IMR-90 (cell line): ENCODE data around the gene NRF1. TPM values are rescaled to one million over a fixed set of nuclear protein-coding genes. Genes with fewer than 3 reads are reported as not detected.

ENCODE experiments used
- ATAC-seq: fragments of 200-7000 bp; cut with Tn5 transposase; 2 replicates; pipeline ENCODE4 v1.9.1; 2020; ENCODE audit warnings: low read depth, mild to moderate bottlenecking, moderate library complexity
- BruUV-seq: library from RNA; stranded (reverse); fragments of 400-500 nt; replicated peaks from 2 replicates; lab custom pipeline; 2021; lab: Mats Ljungman, UMichigan
- CTCF ChIA-PET: fragments of 300-600 bp; formaldehyde crosslinking; extraction: SDS; loops from one replicate; lab custom pipeline; 2021; ENCODE audit warnings: antibody characterized with exemption; lab: Yijun Ruan, JAX
- POLR2A ChIA-PET: fragments of 300-600 bp; sonication (Branson Sonifier 250); formaldehyde crosslinking; loops from one replicate; lab custom pipeline; 2022; ENCODE audit warnings: antibody characterized with exemption; ENCODE audit not compliant: unreplicated experiment; lab: Charles Lee
- DNase-seq: peaks from one replicate; pipeline ENCODE4 v3.0.0; 2013
- H2AFZ ChIP-seq: replicated peaks from 2 replicates; pipeline ENCODE3; 2013; ENCODE audit warnings: low read length, mild to moderate bottlenecking; ENCODE audit not compliant: poor library complexity
- H2AK5ac ChIP-seq: 2 replicates; pipeline ENCODE4 v1.6.1; 2013; ENCODE audit warnings: low read depth, low read length, inconsistent platforms
- H2AK9ac ChIP-seq: replicated peaks from 2 replicates; pipeline ENCODE3; 2013; ENCODE audit warnings: mild to moderate bottlenecking, low read depth, low read length, moderate library complexity; ENCODE audit not compliant: poor library complexity
- H2BK120ac ChIP-seq: 2 replicates; pipeline ENCODE4 v1.6.1; 2013; ENCODE audit warnings: low read depth, low read length, inconsistent platforms
- H2BK15ac ChIP-seq: 3 replicates; pipeline ENCODE4 v1.6.1; 2013; ENCODE audit warnings: low read depth, low read length, inconsistent platforms
- H2BK20ac ChIP-seq: 2 replicates; pipeline ENCODE4 v1.6.1; 2013; ENCODE audit warnings: low read depth, mild to moderate bottlenecking, inconsistent platforms, low read length, moderate library complexity
- H2BK5ac ChIP-seq: 2 replicates; pipeline ENCODE4 v1.6.1; 2013; ENCODE audit warnings: mild to moderate bottlenecking, low read depth, low read length, inconsistent platforms; ENCODE audit not compliant: poor library complexity, severe bottlenecking
- H3K14ac ChIP-seq: replicated peaks from 2 replicates; pipeline ENCODE4 v1.6.1; 2013; ENCODE audit warnings: low read depth, low read length, inconsistent platforms
- H3K18ac ChIP-seq: 2 replicates; pipeline ENCODE4 v1.6.1; 2013; ENCODE audit warnings: low read depth, low read length, control low read depth
- H3K23ac ChIP-seq: 2 replicates; pipeline ENCODE4 v1.6.1; 2013; ENCODE audit warnings: low read depth, low read length, inconsistent platforms
- H3K27ac ChIP-seq: 2 replicates; pipeline ENCODE4 v1.5.1; 2013; ENCODE audit warnings: mild to moderate bottlenecking, control low read depth, low read length; ENCODE audit not compliant: insufficient read depth
- H3K27me3 ChIP-seq: 2 replicates; pipeline ENCODE4 v1.6.1; 2013; ENCODE audit warnings: low read length; ENCODE audit not compliant: control insufficient read depth, insufficient read depth
- H3K36me3 ChIP-seq: 2 replicates; pipeline ENCODE4 v1.6.1; 2013; ENCODE audit warnings: low read length, mixed read lengths; ENCODE audit not compliant: control insufficient read depth, insufficient read depth
- H3K4ac ChIP-seq: 2 replicates; pipeline ENCODE4 v1.6.1; 2013; ENCODE audit warnings: low read depth, low read length, inconsistent platforms
- H3K4me1 ChIP-seq: 2 replicates; pipeline ENCODE4 v1.6.1; 2013; ENCODE audit warnings: low read length, mixed read lengths; ENCODE audit not compliant: control insufficient read depth, insufficient read depth
- H3K4me2 ChIP-seq: 2 replicates; pipeline ENCODE4 v1.6.1; 2013; ENCODE audit warnings: low read depth, mild to moderate bottlenecking, control low read depth, low read length, moderate library complexity
- H3K4me3 ChIP-seq: 2 replicates; pipeline ENCODE4 v1.5.1; 2013; ENCODE audit warnings: low read depth, mild to moderate bottlenecking, control low read depth, low read length, moderate library complexity; ENCODE audit not compliant: insufficient read depth
- H3K56ac ChIP-seq: 2 replicates; pipeline ENCODE4 v1.6.1; 2013; ENCODE audit warnings: low read length, inconsistent platforms; ENCODE audit not compliant: insufficient read depth; ENCODE audit errors: extremely low read depth
- H3K79me1 ChIP-seq, 2 experiments: 2 replicates each; pipeline ENCODE4 v1.6.1; 2013; ENCODE audit warnings: low read length in 2 of 2, inconsistent platforms in 1 of 2, low read depth in 1 of 2
- H3K9ac ChIP-seq: 2 replicates; pipeline ENCODE4 v1.6.1; 2013; ENCODE audit warnings: low read depth, low read length, control low read depth
- H3K9me1 ChIP-seq: 2 replicates; pipeline ENCODE4 v1.6.1; 2013; ENCODE audit warnings: low read length, inconsistent platforms; ENCODE audit not compliant: insufficient read depth
- H3K9me3 ChIP-seq: 2 replicates; pipeline ENCODE4 v1.6.1; 2013; ENCODE audit warnings: low read length; ENCODE audit not compliant: control insufficient read depth, insufficient read depth
- H4K20me1 ChIP-seq: 2 replicates; pipeline ENCODE4 v1.6.1; 2013; ENCODE audit warnings: low read length, inconsistent platforms; ENCODE audit not compliant: insufficient read depth
- H4K5ac ChIP-seq: 2 replicates; pipeline ENCODE4 v1.6.1; 2013; ENCODE audit warnings: mild to moderate bottlenecking, low read depth, low read length, control low read depth
- H4K8ac ChIP-seq, 2 experiments: 2 replicates each; pipeline ENCODE4 v1.6.1; 2013; ENCODE audit warnings: low read depth in 2 of 2, low read length in 2 of 2, control low read depth in 1 of 2, inconsistent platforms in 1 of 2
- H4K91ac ChIP-seq: 2 replicates; pipeline ENCODE4 v1.6.1; 2013; ENCODE audit warnings: low read depth, low read length, inconsistent platforms; ENCODE audit not compliant: insufficient read depth
- BHLHE40 ChIP-seq: fragments of 150-350 bp; IDR thresholded peaks from 2 replicates; pipeline ENCODE4 v1.6.1; 2016; ENCODE audit warnings: mild to moderate bottlenecking, low read depth, low read length
- CEBPB ChIP-seq: IDR thresholded peaks from 2 replicates; pipeline ENCODE4 v1.6.1; 2012; ENCODE audit warnings: low read depth, low read length, improper control_type of control experiment
- CHD1 ChIP-seq: IDR thresholded peaks from 2 replicates; pipeline ENCODE4 v1.6.1; 2012; ENCODE audit warnings: low read depth, low read length, improper control_type of control experiment
- ELK1 ChIP-seq: fragments of 150-350 bp; IDR thresholded peaks from 2 replicates; pipeline ENCODE4 v1.6.1; 2016; ENCODE audit warnings: low read depth, mild to moderate bottlenecking, low read length, moderate library complexity, borderline replicate concordance
- FOS ChIP-seq: fragments of 150-350 bp; IDR thresholded peaks from 2 replicates; pipeline ENCODE4 v1.6.1; 2016; ENCODE audit warnings: low read depth, low read length
- MAFK ChIP-seq: IDR thresholded peaks from 2 replicates; pipeline ENCODE4 v1.6.1; 2012; ENCODE audit warnings: low read depth, low read length, improper control_type of control experiment
- MAZ ChIP-seq: IDR thresholded peaks from 2 replicates; pipeline ENCODE4 v1.6.1; 2012; ENCODE audit warnings: low read depth, mild to moderate bottlenecking, low read length, improper control_type of control experiment, moderate library complexity, borderline replicate concordance
- MXI1 ChIP-seq: IDR thresholded peaks from 2 replicates; pipeline ENCODE4 v1.6.1; 2012; ENCODE audit warnings: low read depth, mild to moderate bottlenecking, low read length, moderate library complexity, borderline replicate concordance
- NFE2L2 ChIP-seq: fragments of 150-350 bp; IDR thresholded peaks from 2 replicates; pipeline ENCODE4 v1.6.1; 2016; ENCODE audit warnings: low read depth, mild to moderate bottlenecking, low read length
- POLR2A ChIP-seq: IDR thresholded peaks from 2 replicates; pipeline ENCODE4 v1.6.1; 2012; ENCODE audit warnings: mild to moderate bottlenecking, low read depth, low read length
- RAD21 ChIP-seq: IDR thresholded peaks from 2 replicates; pipeline ENCODE4 v1.6.1; 2012; ENCODE audit warnings: low read length, improper control_type of control experiment
- RCOR1 ChIP-seq: IDR thresholded peaks from 2 replicates; pipeline ENCODE4 v1.6.1; 2012; ENCODE audit warnings: mild to moderate bottlenecking, low read length, improper control_type of control experiment; ENCODE audit not compliant: insufficient replicate concordance
- RFX5 ChIP-seq: IDR thresholded peaks from 2 replicates; pipeline ENCODE4 v1.8.0; 2012; ENCODE audit warnings: low read depth, mild to moderate bottlenecking, low read length, moderate library complexity
- SMC3 ChIP-seq: fragments of 150-350 bp; IDR thresholded peaks from 2 replicates; pipeline ENCODE4 v1.6.1; 2016; ENCODE audit warnings: low read depth, mild to moderate bottlenecking, antibody characterized with exemption, low read length, moderate library complexity
- WGBS, 2 experiments: methylation state at CpG; one replicate each; pipeline versions ENCODE4 v1.1.5 to v1.1.7; 2013; ENCODE audit warnings: missing lambda C conversion rate in 2 of 2; ENCODE audit not compliant: insufficient read length in 1 of 2; ENCODE audit errors: extremely low coverage in 2 of 2; 5-methylcytosine and 5-hydroxymethylcytosine counted together
- dilution Hi-C: fragments of 300-500 bp; cut with HindIII; formaldehyde crosslinking; loops from one replicate; pipeline ENCODE4 v1.14.3; 2018; ENCODE audit warnings: low sequenced_read_pairs; ENCODE audit not compliant: unreplicated experiment
- in situ Hi-C: fragments of 300-500 bp; cut with MboI; formaldehyde crosslinking; loops from 3 replicates; pipeline ENCODE4 v1.14.3; 2019; ENCODE audit warnings: low sequenced_read_pairs, inconsistent platforms, mixed read lengths
- intact Hi-C: fragments of 100-400 bp; cut with micrococcal nuclease; formaldehyde crosslinking; loops from 2 replicates; pipeline ENCODE4 v1.10.0; 2022
- polyA plus RNA-seq, 3 experiments: library from polyadenylated mRNA; depleted of rRNA; stranded (reverse); fragments of >200 nt; gene quantifications; 2 replicates each; pipeline ENCODE4 v1.2.3, GENCODE V29; 2012; ENCODE audit warnings: low replicate concordance in 1 of 3
- total RNA-seq: library from RNA; depleted of rRNA; stranded (reverse); fragments of >200 nt; gene quantifications from 2 replicates; pipeline ENCODE4 v1.2.3, GENCODE V29; 2012
- TF ChIP-seq, protein P1 (sequence below): conservative IDR thresholded peaks from 2 replicates; pipeline ENCODE4 v1.5.1; 2012; ENCODE audit warnings: mild to moderate bottlenecking, low read depth, low read length, improper control_type of control experiment
- TF ChIP-seq, protein P2 (sequence below): fragments of 150-350 bp; IDR thresholded peaks from 2 replicates; pipeline ENCODE4 v1.6.1; 2017; ENCODE audit warnings: mild to moderate bottlenecking, antibody characterized with exemption, low read length, low read depth

NRF1 gene
- total and polyA plus RNA-seq, 2 of the 4 experiments (the other 2 are of a cell fraction): 11.4 to 15.8 TPM

- no peak overlapping the region for H3K18ac ChIP-seq
- no peak overlapping the region for H2AK5ac ChIP-seq
- H3K4me3 ChIP-seq: no peak overlapping the region
- in situ Hi-C loops: no loop called here
- no CpG with 5 or more reads among the region's 3 CpGs for WGBS, 2 experiments
- H3K14ac ChIP-seq: no peak overlapping the region
- H3K56ac ChIP-seq: no peak overlapping the region
- H3K9ac ChIP-seq: no peak overlapping the region
- intact Hi-C loops: no loop called here
- no peak overlapping the region for H2AK9ac ChIP-seq
- ATAC-seq (no peak), DNase-seq (no peak)
- no peak overlapping the region for H3K27ac ChIP-seq
- H3K27me3 ChIP-seq: no peaks in the 10 kb centered on the region
- no peak overlapping the region for H2BK20ac ChIP-seq
- ChIA-PET CTCF (no interaction called here), POLR2A (no interaction called here)
- no peak overlapping the region for H4K5ac ChIP-seq
- no peak overlapping the region for H2BK120ac ChIP-seq
- H2BK15ac ChIP-seq: no peak overlapping the region
- no TSS peak for BruUV-seq
- no peak overlapping the region for H3K4ac ChIP-seq
- H3K4me1 ChIP-seq: peaks cover 6% of the 10 kb centered on the region
- no peaks in the 10 kb centered on the region for H4K20me1 ChIP-seq
- H3K9me3 ChIP-seq: no peaks in the 10 kb centered on the region
- H3K4me2 ChIP-seq: no peak overlapping the region
- H3K79me1 ChIP-seq: no peaks in the 10 kb centered on the region
- no peak overlapping the region for H4K91ac ChIP-seq
- H2AFZ ChIP-seq: no peak overlapping the region
- H2BK5ac ChIP-seq: no peak overlapping the region
- dilution Hi-C loops: no loop called here
- no peak overlapping the region for H4K8ac ChIP-seq
- no peak overlapping the region for H3K23ac ChIP-seq
- peaks cover 5% of the 10 kb centered on the region for H3K36me3 ChIP-seq
- TF ChIP-seq MXI1 (no peak), ELK1 (no peak), RFX5 (no peak), SMC3 (no peak), MAFK (no peak), CEBPB (no peak), FOS (no peak), CHD1 (no peak), RCOR1 (no peak), NFE2L2 (no peak), BHLHE40 (no peak), RAD21 (no peak), MAZ (no peak), POLR2A (no peak)
- TF ChIP-seq, protein P1, sequence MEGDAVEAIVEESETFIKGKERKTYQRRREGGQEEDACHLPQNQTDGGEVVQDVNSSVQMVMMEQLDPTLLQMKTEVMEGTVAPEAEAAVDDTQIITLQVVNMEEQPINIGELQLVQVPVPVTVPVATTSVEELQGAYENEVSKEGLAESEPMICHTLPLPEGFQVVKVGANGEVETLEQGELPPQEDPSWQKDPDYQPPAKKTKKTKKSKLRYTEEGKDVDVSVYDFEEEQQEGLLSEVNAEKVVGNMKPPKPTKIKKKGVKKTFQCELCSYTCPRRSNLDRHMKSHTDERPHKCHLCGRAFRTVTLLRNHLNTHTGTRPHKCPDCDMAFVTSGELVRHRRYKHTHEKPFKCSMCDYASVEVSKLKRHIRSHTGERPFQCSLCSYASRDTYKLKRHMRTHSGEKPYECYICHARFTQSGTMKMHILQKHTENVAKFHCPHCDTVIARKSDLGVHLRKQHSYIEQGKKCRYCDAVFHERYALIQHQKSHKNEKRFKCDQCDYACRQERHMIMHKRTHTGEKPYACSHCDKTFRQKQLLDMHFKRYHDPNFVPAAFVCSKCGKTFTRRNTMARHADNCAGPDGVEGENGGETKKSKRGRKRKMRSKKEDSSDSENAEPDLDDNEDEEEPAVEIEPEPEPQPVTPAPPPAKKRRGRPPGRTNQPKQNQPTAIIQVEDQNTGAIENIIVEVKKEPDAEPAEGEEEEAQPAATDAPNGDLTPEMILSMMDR: no peak
- TF ChIP-seq, protein P2, sequence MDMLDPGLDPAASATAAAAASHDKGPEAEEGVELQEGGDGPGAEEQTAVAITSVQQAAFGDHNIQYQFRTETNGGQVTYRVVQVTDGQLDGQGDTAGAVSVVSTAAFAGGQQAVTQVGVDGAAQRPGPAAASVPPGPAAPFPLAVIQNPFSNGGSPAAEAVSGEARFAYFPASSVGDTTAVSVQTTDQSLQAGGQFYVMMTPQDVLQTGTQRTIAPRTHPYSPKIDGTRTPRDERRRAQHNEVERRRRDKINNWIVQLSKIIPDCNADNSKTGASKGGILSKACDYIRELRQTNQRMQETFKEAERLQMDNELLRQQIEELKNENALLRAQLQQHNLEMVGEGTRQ: no peak
- H3K9me1 ChIP-seq: peaks cover 12% of the 10 kb centered on the region
These were observed 113.3 kb downstream of the NRF1 start for GRCh38 chr7:129724796-129725195.
